Measurements from ENCODE around the gene SPNS2. TPM values are rescaled to one million over a fixed set of nuclear protein-coding genes. Genes with fewer than 3 reads are reported as not detected.

Gene SPNS2
- total RNA-seq, 4 donors from 2014 or later: 5.4 to 49.8 (median 23.4) TPM

- H3K36me3 ChIP-seq: no peaks in the 10 kb centered on the region
- H3K4me3 ChIP-seq: no peak overlapping the region
- TF ChIP-seq EP300 (IDR thresholded peaks at IDR 0.05) (no peak), POLR2A (IDR thresholded peaks at IDR 0.05) (no peak)
- TF ChIP-seq, protein P1, sequence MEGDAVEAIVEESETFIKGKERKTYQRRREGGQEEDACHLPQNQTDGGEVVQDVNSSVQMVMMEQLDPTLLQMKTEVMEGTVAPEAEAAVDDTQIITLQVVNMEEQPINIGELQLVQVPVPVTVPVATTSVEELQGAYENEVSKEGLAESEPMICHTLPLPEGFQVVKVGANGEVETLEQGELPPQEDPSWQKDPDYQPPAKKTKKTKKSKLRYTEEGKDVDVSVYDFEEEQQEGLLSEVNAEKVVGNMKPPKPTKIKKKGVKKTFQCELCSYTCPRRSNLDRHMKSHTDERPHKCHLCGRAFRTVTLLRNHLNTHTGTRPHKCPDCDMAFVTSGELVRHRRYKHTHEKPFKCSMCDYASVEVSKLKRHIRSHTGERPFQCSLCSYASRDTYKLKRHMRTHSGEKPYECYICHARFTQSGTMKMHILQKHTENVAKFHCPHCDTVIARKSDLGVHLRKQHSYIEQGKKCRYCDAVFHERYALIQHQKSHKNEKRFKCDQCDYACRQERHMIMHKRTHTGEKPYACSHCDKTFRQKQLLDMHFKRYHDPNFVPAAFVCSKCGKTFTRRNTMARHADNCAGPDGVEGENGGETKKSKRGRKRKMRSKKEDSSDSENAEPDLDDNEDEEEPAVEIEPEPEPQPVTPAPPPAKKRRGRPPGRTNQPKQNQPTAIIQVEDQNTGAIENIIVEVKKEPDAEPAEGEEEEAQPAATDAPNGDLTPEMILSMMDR (IDR thresholded peaks at IDR 0.05): no peak
- 62 to 78% methylated on average over 4 to 11 of the region's 11 CpGs for WGBS, 2 donors
- H3K9me3 ChIP-seq: no peaks in the 10 kb centered on the region
- peaks cover 0 to 15% (median 6%) of the 10 kb centered on the region in 4 donors for H3K4me1 ChIP-seq
- DNase-seq (ENCODE audit: low spot score in 2 of 2): no peak
- peaks cover 0 to 24% of the 10 kb centered on the region in 2 donors for H3K27me3 ChIP-seq
- peak overlapping the region in 1 of 4 donors; percentile 66 for H3K27ac ChIP-seq
These were observed 89.7 kb downstream of the SPNS2 start for GRCh38 chr17:4588391-4588790.

Other genes starting within 250 kb of the SPNS2 start
- 10 to 100 TPM; 43.3 to 49.8 (median 46.7) TPM for gene ANKFY1, start 234.9 kb upstream of the SPNS2 start, total RNA-seq
- 10 to 100 TPM; 30.4 to 50.7 (median 38.3) TPM for gene UBE2G1, start 132.2 kb upstream of the SPNS2 start, total RNA-seq
- gene SPNS3, start 64.9 kb upstream of the SPNS2 start, total RNA-seq: under 1 TPM in 1 of 4 donors, not detected in 3; 0.44 TPM
- 100 to 1,000 TPM in 1 of 4 donors, 10 to 100 TPM in 3; 53.8 to 119 (median 54.4) TPM for gene MYBBP1A, start 56.5 kb downstream of the SPNS2 start, total RNA-seq
- gene GGT6, start 61.7 kb downstream of the SPNS2 start, total RNA-seq: not detected
- gene SMTNL2, start 85.6 kb downstream of the SPNS2 start, total RNA-seq: 1 to 10 TPM; 1.5 to 8.2 (median 4.4) TPM
- not detected for gene ALOX15, start 142.8 kb downstream of the SPNS2 start, total RNA-seq
- 10 to 100 TPM; 27.1 to 95.1 (median 29.1) TPM for gene PELP1, start 205.3 kb downstream of the SPNS2 start, total RNA-seq
- 100 to 1,000 TPM in 1 of 4 donors, 10 to 100 TPM in 3; 50.2 to 103 (median 57.4) TPM for gene ARRB2, start 211.8 kb downstream of the SPNS2 start, total RNA-seq
- 10 to 100 TPM; 20.8 to 32.8 (median 28.4) TPM for gene MED11, start 232.5 kb downstream of the SPNS2 start, total RNA-seq
- gene ZMYND15, start 241.0 kb downstream of the SPNS2 start, total RNA-seq: under 1 TPM in 3 of 4 donors, not detected in 1; 0.42 to 0.66 (median 0.59) TPM
- gene CXCL16, start 241.0 kb downstream of the SPNS2 start, total RNA-seq: 10 to 100 TPM in 3 of 4 donors, 1 to 10 TPM in 1; 5.7 to 27.3 (median 13.6) TPM

All from tibial nerve (tissue), 4 donors.